K562 (cell line): Measurements from ENCODE around the gene PDE11A. TPM values are rescaled to one million over a fixed set of nuclear protein-coding genes. Genes with fewer than 3 reads are reported as not detected.

Experiments
- GATA2 ChIP-seq: sonication (generic); formaldehyde crosslinking; IDR thresholded peaks from 2 replicates; pipeline ENCODE4 v1.4.0; 2020; ENCODE audit warnings: mild to moderate bottlenecking, missing genetic modification reagents
- HNRNPLL ChIP-seq: fragments of 200-400 bp; formaldehyde crosslinking; IDR thresholded peaks from 2 replicates; pipeline ENCODE4 v1.6.1; 2017; ENCODE audit warnings: low read length, low read depth, mild to moderate bottlenecking; ENCODE audit not compliant: poor library complexity, severe bottlenecking
- MAFF ChIP-seq: IDR thresholded peaks from 2 replicates; pipeline ENCODE4 v1.6.1; 2012; ENCODE audit warnings: low read length, improper control_type of control experiment
- MAFG ChIP-seq: fragments of 450-650 bp; conservative IDR thresholded peaks from 2 replicates; pipeline ENCODE4 v1.6.1; 2016; ENCODE audit warnings: missing genetic modification characterization, missing compliant biosample characterization
- MCM2 ChIP-seq: fragments of 450-650 bp; IDR thresholded peaks from 2 replicates; pipeline ENCODE4 v1.6.1; 2017; ENCODE audit warnings: low read depth, mild to moderate bottlenecking
- MITF ChIP-seq: IDR thresholded peaks from 2 replicates; pipeline ENCODE4 v1.6.1; 2014; ENCODE audit warnings: antibody characterized with exemption
- MTA3 ChIP-seq: fragments of 450-650 bp; formaldehyde crosslinking; IDR thresholded peaks from 2 replicates; pipeline ENCODE4 v1.6.1; 2017; ENCODE audit warnings: mild to moderate bottlenecking, borderline replicate concordance
- NCOA2 ChIP-seq, 2 experiments: fragments of 450-650 bp; IDR thresholded peaks; 2 replicates each; pipeline ENCODE4 v1.6.1; 2018; ENCODE audit warnings: mild to moderate bottlenecking in 2 of 2, moderate library complexity in 1 of 2; ENCODE audit not compliant: partially characterized antibody in 2 of 2
- RFX1 ChIP-seq: fragments of 450-650 bp; IDR thresholded peaks from 2 replicates; pipeline ENCODE4 v1.6.1; 2016; ENCODE audit warnings: mild to moderate bottlenecking, moderate library complexity
- TAF7 ChIP-seq: fragments of 450-650 bp; IDR thresholded peaks from 2 replicates; pipeline ENCODE4 v1.6.1; 2016; ENCODE audit warnings: missing genetic modification characterization, missing compliant biosample characterization
- TAL1 ChIP-seq: fragments of 450-650 bp; IDR thresholded peaks from 2 replicates; pipeline ENCODE4 v1.6.1; 2016; ENCODE audit warnings: mild to moderate bottlenecking
- TFAP4 ChIP-seq: sonication (generic); formaldehyde crosslinking; IDR thresholded peaks from 2 replicates; pipeline ENCODE4 v1.8.0; 2022; ENCODE audit warnings: missing genetic modification reagents, mild to moderate bottlenecking, moderate library complexity, borderline replicate concordance
- USF1 ChIP-seq: sonication (generic); formaldehyde crosslinking; IDR thresholded peaks from 2 replicates; pipeline ENCODE4 v1.9.0; 2022; ENCODE audit warnings: mild to moderate bottlenecking, missing genetic modification reagents
- VEZF1 ChIP-seq: fragments of 200-800 bp; sonication (Bioruptor generic); IDR thresholded peaks from 2 replicates; pipeline ENCODE4 v1.6.1; 2017; ENCODE audit warnings: missing genetic modification characterization, missing compliant biosample characterization
- ZBTB9 ChIP-seq: fragments of 450-650 bp; formaldehyde crosslinking; IDR thresholded peaks from 2 replicates; pipeline ENCODE4 v1.4.0; 2020; ENCODE audit warnings: mild to moderate bottlenecking, moderate library complexity
- ZNF140 ChIP-seq: fragments of 250-450 bp; sonication (Bioruptor Pico); IDR thresholded peaks from 2 replicates; pipeline ENCODE4 v1.8.0; 2021; ENCODE audit warnings: moderate library complexity, mild to moderate bottlenecking, inconsistent platforms
- ZNF197 ChIP-seq: fragments of 200-800 bp; sonication (Bioruptor generic); IDR thresholded peaks from 2 replicates; pipeline ENCODE4 v1.6.1; 2016; ENCODE audit warnings: low read depth, missing genetic modification characterization, missing compliant biosample characterization
- ZNF347 ChIP-seq: fragments of 450-650 bp; formaldehyde crosslinking; IDR thresholded peaks from 2 replicates; pipeline ENCODE4 v1.4.0; 2020; ENCODE audit warnings: low read depth, mild to moderate bottlenecking, moderate library complexity
- ZNF41 ChIP-seq: fragments of 250-450 bp; sonication (Bioruptor Pico); conservative IDR thresholded peaks from 2 replicates; pipeline ENCODE4 v1.4.0; 2020; ENCODE audit warnings: mild to moderate bottlenecking
- ZNF740 ChIP-seq, 3 experiments: fragments of 200-800 bp in 1 of 3; sonication (Bioruptor generic) in 1 of 3; sonication (generic) in 1 of 3; formaldehyde crosslinking in 1 of 3; IDR thresholded peaks; 2 replicates each; pipeline versions ENCODE4 v1.6.1 to v1.8.0; 2016 to 2022; ENCODE audit warnings: mild to moderate bottlenecking in 2 of 3, missing compliant biosample characterization in 2 of 3, missing genetic modification characterization in 2 of 3, missing genetic modification reagents in 1 of 3
- polyA plus RNA-seq, 8 experiments: library from polyadenylated mRNA; depleted of rRNA in 4 of 8; stranded (reverse) in 5 of 8; unstranded in 3 of 8; fragments of >200 nt; fragmentation: Nextera tagmentation in 2 of 8; fragmentation: Illumina TruSeq in 1 of 8; extraction: Ambion mirVana in 2 of 8; extraction: Trizol in 1 of 8; gene quantifications; 2 replicates each; pipeline versions ENCODE4 v1.2.1 to v1.2.3, GENCODE V29; 2011 to 2014; ENCODE audit warnings: inconsistent platforms in 1 of 8, missing spikeins in 1 of 8
- total RNA-seq, 7 experiments: library from RNA; depleted of rRNA in 6 of 7; stranded (reverse); fragments of >200 nt in 6 of 7; fragmentation: Illumina TruSeq in 2 of 7; extraction: Trizol in 2 of 7; gene quantifications; 2 replicates each; pipeline versions ENCODE4 v1.2.1 to v1.2.3, GENCODE V29; 2011 to 2021; ENCODE audit warnings: low replicate concordance in 1 of 7

PDE11A gene
- total and polyA plus RNA-seq, 9 of the 15 experiments (the other 6 are each of a cell fraction or from before 2014, with no cell fraction given), result 3.2 to 22.1 (median 5.7) TPM

GRCh38 chr2:177753682-177754491, 318.7 kb downstream of the PDE11A start (continued):
- TF ChIP-seq VEZF1 (CRISPR knock-in tag), result peak; percentile 78
- peak; percentile 80 for TF ChIP-seq ZBTB9 (CRISPR knock-in tag)
- TF ChIP-seq MITF, result no peak
- 0 out of 2 replicates have a peak, but pooled peaks have one; percentile 12 for TF ChIP-seq ZNF197 (CRISPR knock-in tag)
- TF ChIP-seq ZNF41, result no peak
- TF ChIP-seq MAFG (tag), result peak; percentile 74
- TF ChIP-seq ZNF140 (CRISPR knock-in tag), result no peak
- no peak for TF ChIP-seq ZNF740 (CRISPR knock-in tag; IDR thresholded peaks at IDR 0.05)
- peak in 1 of 2 experiments; percentile 93; a peak in 3 of 4 replicates for TF ChIP-seq ZNF740 (tag; IDR thresholded peaks at IDR 0.05)
- no peak for TF ChIP-seq USF1
- TF ChIP-seq GATA2 (CRISPR knock-in tag), result peak; percentile 70
- TF ChIP-seq MCM2, result no peak
- no peak for TF ChIP-seq ZNF347 (CRISPR knock-in tag)
- TF ChIP-seq MAFF, result peak; percentile 44; the same call in 1 of the 2 replicates
- TF ChIP-seq RFX1, result peak; percentile 94
- no peak for TF ChIP-seq NCOA2 (IDR thresholded peaks at IDR 0.05; ENCODE audit: partially characterized antibody in 2 of 2)
- TF ChIP-seq HNRNPLL, result peak; percentile 94
- 0 out of 2 replicates have a peak, but pooled peaks have one; percentile 16 for TF ChIP-seq MTA3
- TF ChIP-seq TAF7, result no peak
- TF ChIP-seq TAL1, result no peak
- TF ChIP-seq TFAP4 (CRISPR knock-in tag), result peak; percentile 100
